Measurements from ENCODE around the gene PGBD2.
"Not testable (repeated sequence)": the region's sequence is repeated elsewhere in the genome, so short reads cannot be mapped to it uniquely, and the experiment has no call there.

The PGBD2 gene

GRCh38 chr1:248918131-248918530 is 12.1 kb downstream of the PGBD2 start:
- no peak overlapping the region for H3K4me3 ChIP-seq (ENCODE audit: low read length)
- no peak overlapping the region for H3K9ac ChIP-seq (ENCODE audit: low read length)
- H3K4me1 ChIP-seq (ENCODE audit: control insufficient read depth, low read depth, low read length) = no peaks in the 10 kb centered on the region
- peaks cover 43% of the 10 kb centered on the region for H3K36me3 ChIP-seq (ENCODE audit: control insufficient read depth, low read depth, low read length)
- no peaks in the 10 kb centered on the region for H3K9me3 ChIP-seq (ENCODE audit: control insufficient read depth, low read depth, low read length)
- H3K27me3 ChIP-seq (ENCODE audit: control insufficient read depth, insufficient read depth, low read length) = no peaks in the 10 kb centered on the region
- H3K27ac ChIP-seq (ENCODE audit: low read length) = no peak overlapping the region

GRCh38 chr1:248923352-248924338 is 17.6 kb downstream of the PGBD2 start:
- no peaks in the 10 kb centered on the region for H3K4me1 ChIP-seq (ENCODE audit: control insufficient read depth, low read depth, low read length)
- H3K4me3 ChIP-seq (ENCODE audit: low read length) = no peak overlapping the region
- no peaks in the 10 kb centered on the region for H3K27me3 ChIP-seq (ENCODE audit: control insufficient read depth, insufficient read depth, low read length)
- H3K9me3 ChIP-seq (ENCODE audit: control insufficient read depth, low read depth, low read length) = no peaks in the 10 kb centered on the region
- no peak overlapping the region for H3K9ac ChIP-seq (ENCODE audit: low read length)
- H3K36me3 ChIP-seq (ENCODE audit: control insufficient read depth, low read depth, low read length) = no peaks in the 10 kb centered on the region
- H3K27ac ChIP-seq (ENCODE audit: low read length) = no peak overlapping the region

GRCh38 chr1:248924696-248925532 is 18.9 kb downstream of the PGBD2 start:
- Histone ChIP-seq H3K4me1 (ENCODE audit: control insufficient read depth, low read depth, low read length) (no peaks in the 10 kb centered on the region), H3K27me3 (ENCODE audit: control insufficient read depth, insufficient read depth, low read length) (no peaks in the 10 kb centered on the region), H3K27ac (ENCODE audit: low read length) (no peak overlapping the region), H3K9me3 (ENCODE audit: control insufficient read depth, low read depth, low read length) (no peaks in the 10 kb centered on the region), H3K4me3 (ENCODE audit: low read length) (no peak overlapping the region), H3K36me3 (ENCODE audit: control insufficient read depth, low read depth, low read length) (no peaks in the 10 kb centered on the region), H3K9ac (ENCODE audit: low read length) (no peak overlapping the region)

- H3K36me3 ChIP-seq (ENCODE audit: control insufficient read depth, low read depth, low read length); H3K27me3 ChIP-seq (ENCODE audit: control insufficient read depth, insufficient read depth, low read length); H3K9ac ChIP-seq (ENCODE audit: low read length); H3K4me3 ChIP-seq (ENCODE audit: low read length); H3K27ac ChIP-seq (ENCODE audit: low read length); H3K4me1 ChIP-seq (ENCODE audit: control insufficient read depth, low read depth, low read length); H3K9me3 ChIP-seq (ENCODE audit: control insufficient read depth, low read depth, low read length): not testable (repeated sequence)
Measured at GRCh38 chr1:248925859-248926258, 19.8 kb downstream of the PGBD2 start.

GRCh38 chr1:248926401-248927182 is 20.6 kb downstream of the PGBD2 start:
- Histone ChIP-seq H3K4me1 (ENCODE audit: control insufficient read depth, low read depth, low read length) (no peaks in the 10 kb centered on the region), H3K36me3 (ENCODE audit: control insufficient read depth, low read depth, low read length) (no peaks in the 10 kb centered on the region), H3K9ac (ENCODE audit: low read length) (no peak overlapping the region), H3K9me3 (ENCODE audit: control insufficient read depth, low read depth, low read length) (no peaks in the 10 kb centered on the region), H3K27ac (ENCODE audit: low read length) (no peak overlapping the region), H3K27me3 (ENCODE audit: control insufficient read depth, insufficient read depth, low read length) (no peaks in the 10 kb centered on the region), H3K4me3 (ENCODE audit: low read length) (no peak overlapping the region)

- not testable (repeated sequence) for H3K27ac ChIP-seq (ENCODE audit: low read length); H3K9ac ChIP-seq (ENCODE audit: low read length); H3K4me1 ChIP-seq (ENCODE audit: control insufficient read depth, low read depth, low read length); H3K27me3 ChIP-seq (ENCODE audit: control insufficient read depth, insufficient read depth, low read length); H3K36me3 ChIP-seq (ENCODE audit: control insufficient read depth, low read depth, low read length); H3K4me3 ChIP-seq (ENCODE audit: low read length); H3K9me3 ChIP-seq (ENCODE audit: control insufficient read depth, low read depth, low read length)
Measured at GRCh38 chr1:248927283-248927682, 21.2 kb downstream of the PGBD2 start.

GRCh38 chr1:248928122-248928521 is 22.1 kb downstream of the PGBD2 start:
- H3K4me3 ChIP-seq (ENCODE audit: low read length); H3K9me3 ChIP-seq (ENCODE audit: control insufficient read depth, low read depth, low read length); H3K27me3 ChIP-seq (ENCODE audit: control insufficient read depth, insufficient read depth, low read length); H3K36me3 ChIP-seq (ENCODE audit: control insufficient read depth, low read depth, low read length); H3K9ac ChIP-seq (ENCODE audit: low read length); H3K27ac ChIP-seq (ENCODE audit: low read length); H3K4me1 ChIP-seq (ENCODE audit: control insufficient read depth, low read depth, low read length): not testable (repeated sequence)

- not testable (repeated sequence) for H3K27me3 ChIP-seq (ENCODE audit: control insufficient read depth, insufficient read depth, low read length); H3K4me1 ChIP-seq (ENCODE audit: control insufficient read depth, low read depth, low read length); H3K9ac ChIP-seq (ENCODE audit: low read length); H3K36me3 ChIP-seq (ENCODE audit: control insufficient read depth, low read depth, low read length); H3K9me3 ChIP-seq (ENCODE audit: control insufficient read depth, low read depth, low read length); H3K4me3 ChIP-seq (ENCODE audit: low read length); H3K27ac ChIP-seq (ENCODE audit: low read length)
Measured at GRCh38 chr1:248930037-248930436, 24.0 kb downstream of the PGBD2 start.

- not testable (repeated sequence) for H3K4me1 ChIP-seq (ENCODE audit: control insufficient read depth, low read depth, low read length); H3K4me3 ChIP-seq (ENCODE audit: low read length); H3K36me3 ChIP-seq (ENCODE audit: control insufficient read depth, low read depth, low read length); H3K27ac ChIP-seq (ENCODE audit: low read length); H3K9me3 ChIP-seq (ENCODE audit: control insufficient read depth, low read depth, low read length); H3K27me3 ChIP-seq (ENCODE audit: control insufficient read depth, insufficient read depth, low read length); H3K9ac ChIP-seq (ENCODE audit: low read length)
Measured at GRCh38 chr1:248938173-248938809, 32.3 kb downstream of the PGBD2 start.

GRCh38 chr1:248944134-248944999 is 38.3 kb downstream of the PGBD2 start:
- not testable (repeated sequence) for H3K4me3 ChIP-seq (ENCODE audit: low read length); H3K9ac ChIP-seq (ENCODE audit: low read length); H3K27me3 ChIP-seq (ENCODE audit: control insufficient read depth, insufficient read depth, low read length); H3K27ac ChIP-seq (ENCODE audit: low read length); H3K4me1 ChIP-seq (ENCODE audit: control insufficient read depth, low read depth, low read length); H3K36me3 ChIP-seq (ENCODE audit: control insufficient read depth, low read depth, low read length); H3K9me3 ChIP-seq (ENCODE audit: control insufficient read depth, low read depth, low read length)

All from iPS-18a (cell line).